HCT116 (cell line): ENCODE results near the gene GJA3.

ENCODE experiments used
- CTCF ChIP-seq, 3 experiments: fragments of 200-600 bp in 1 of 3; sonication (generic) in 1 of 3; IDR thresholded peaks in 2 of 3; conservative IDR thresholded peaks in 1 of 3; 2 replicates each; pipeline ENCODE4 v1.5.1; 2012 to 2017; ENCODE audit warnings: low read depth in 2 of 3, low read length in 2 of 3, antibody characterized with exemption in 1 of 3, borderline replicate concordance in 1 of 3, control low read depth in 1 of 3, mild to moderate bottlenecking in 1 of 3, mixed read lengths in 1 of 3, mixed run types in 1 of 3, moderate library complexity in 1 of 3; ENCODE audit not compliant: insufficient read depth in 1 of 3
- FOSL1 ChIP-seq: IDR thresholded peaks from 2 replicates; pipeline ENCODE4 v1.6.1; 2012; ENCODE audit warnings: low read depth

- no peak for TF ChIP-seq FOSL1
- no peak for TF ChIP-seq CTCF (IDR thresholded peaks at IDR 0.05 in 2 of 3, conservative IDR thresholded peaks at IDR 0.05 in 1 of 3; ENCODE audit: borderline replicate concordance in 1 of 3, insufficient read depth in 1 of 3, low read depth in 2 of 3, low read length in 2 of 3)
Observed at GRCh38 chr13:20160306-20161274, at the start of gene GJA3.
